Fibroblast of mammary gland (primary cell): ENCODE results near the gene BMERB1.
"Not testable (repeated sequence)": the region's sequence is repeated elsewhere in the genome, so short reads cannot be mapped to it uniquely, and the experiment has no call there.

Source experiments
- DNase-seq: peaks from one replicate; pipeline ENCODE4 v3.0.0-alpha.2; 2010; ENCODE audit warnings: low read depth
- H3K4me3 ChIP-seq: 2 replicates; pipeline ENCODE4 v1.5.1; 2011; ENCODE audit warnings: low read depth, mild to moderate bottlenecking, low read length, moderate library complexity; ENCODE audit not compliant: control insufficient read depth
- TF ChIP-seq, protein P1 (sequence below): conservative IDR thresholded peaks from 2 replicates; pipeline ENCODE4 v1.5.1; 2011; ENCODE audit warnings: low read depth, low read length, inconsistent platforms; ENCODE audit not compliant: control insufficient read depth, insufficient read depth

The BMERB1 gene

GRCh38 chr16:15539197-15539596, 104.8 kb downstream of the BMERB1 start:
- TF ChIP-seq, protein P1, sequence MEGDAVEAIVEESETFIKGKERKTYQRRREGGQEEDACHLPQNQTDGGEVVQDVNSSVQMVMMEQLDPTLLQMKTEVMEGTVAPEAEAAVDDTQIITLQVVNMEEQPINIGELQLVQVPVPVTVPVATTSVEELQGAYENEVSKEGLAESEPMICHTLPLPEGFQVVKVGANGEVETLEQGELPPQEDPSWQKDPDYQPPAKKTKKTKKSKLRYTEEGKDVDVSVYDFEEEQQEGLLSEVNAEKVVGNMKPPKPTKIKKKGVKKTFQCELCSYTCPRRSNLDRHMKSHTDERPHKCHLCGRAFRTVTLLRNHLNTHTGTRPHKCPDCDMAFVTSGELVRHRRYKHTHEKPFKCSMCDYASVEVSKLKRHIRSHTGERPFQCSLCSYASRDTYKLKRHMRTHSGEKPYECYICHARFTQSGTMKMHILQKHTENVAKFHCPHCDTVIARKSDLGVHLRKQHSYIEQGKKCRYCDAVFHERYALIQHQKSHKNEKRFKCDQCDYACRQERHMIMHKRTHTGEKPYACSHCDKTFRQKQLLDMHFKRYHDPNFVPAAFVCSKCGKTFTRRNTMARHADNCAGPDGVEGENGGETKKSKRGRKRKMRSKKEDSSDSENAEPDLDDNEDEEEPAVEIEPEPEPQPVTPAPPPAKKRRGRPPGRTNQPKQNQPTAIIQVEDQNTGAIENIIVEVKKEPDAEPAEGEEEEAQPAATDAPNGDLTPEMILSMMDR: no peak
- no peak overlapping the region for H3K4me3 ChIP-seq
- DNase-seq: no peak

DNA sequence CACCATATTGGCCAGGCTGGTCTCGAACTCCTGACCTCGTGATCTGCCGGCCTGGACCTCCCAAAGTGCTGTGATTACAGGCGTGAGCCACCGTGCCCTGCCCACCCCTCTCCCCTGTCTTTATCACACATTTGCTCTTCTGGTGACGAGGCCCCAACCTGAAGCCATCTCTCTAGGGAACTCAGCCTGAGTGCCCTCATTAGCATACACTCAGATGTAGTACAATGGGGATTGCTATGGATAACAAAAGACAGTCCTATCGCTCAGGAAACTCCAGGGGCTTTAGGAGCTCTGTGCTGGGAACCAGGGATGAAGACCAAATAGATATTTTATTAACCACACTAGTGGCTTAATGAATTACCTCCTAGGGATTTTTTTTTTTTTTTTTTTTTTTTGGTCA, 107.9 kb downstream of the BMERB1 start:
- DNase-seq: no peak
- H3K4me3 ChIP-seq: no peak overlapping the region
- TF ChIP-seq, protein P1: no peak

DNA sequence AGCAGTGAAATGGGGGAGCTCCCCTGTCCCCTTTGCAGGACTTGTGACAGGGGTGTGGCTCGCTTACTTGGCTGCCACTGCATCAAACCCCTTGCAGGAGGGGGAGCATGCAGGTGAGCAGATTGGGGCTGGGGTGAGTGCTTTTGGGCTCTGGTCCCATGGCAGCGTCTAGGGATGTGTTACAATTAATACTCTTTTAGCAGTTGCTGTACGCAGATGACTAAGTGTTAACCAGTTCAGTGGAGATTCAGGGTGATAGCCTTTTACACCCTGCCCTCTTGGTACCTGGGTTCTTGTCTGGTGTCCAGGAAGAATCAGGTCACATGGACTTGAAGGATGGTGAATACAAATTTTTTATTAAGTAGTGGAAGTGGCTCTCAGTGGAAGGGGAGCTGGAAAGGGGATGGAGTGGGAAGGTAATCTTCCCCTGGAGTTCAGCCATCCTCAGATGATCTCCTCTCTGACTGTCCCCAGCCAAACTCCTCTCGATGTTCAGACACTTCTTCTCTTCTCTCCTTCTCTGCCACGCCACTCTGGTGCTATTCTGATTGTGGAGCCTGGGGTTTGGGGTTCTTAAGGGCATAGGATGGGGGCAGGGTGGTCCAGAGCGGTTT, 108.5 kb downstream of the BMERB1 start:
- no peak overlapping the region for H3K4me3 ChIP-seq
- no peak for DNase-seq
- TF ChIP-seq, protein P1: no peak

GRCh38 chr16:15544405-15544804, 110.0 kb downstream of the BMERB1 start:
- H3K4me3 ChIP-seq: no peak overlapping the region
- DNase-seq: no peak
- TF ChIP-seq, protein P1: no peak

- TF ChIP-seq, protein P1: no peak
- DNase-seq: no peak
- H3K4me3 ChIP-seq: no peak overlapping the region
Observed at GRCh38 chr16:15545544-15545943, 111.2 kb downstream of the BMERB1 start.

- DNase-seq, H3K4me3 ChIP-seq: not testable (repeated sequence)
Observed at GRCh38 chr16:15547072-15547767, 112.8 kb downstream of the BMERB1 start.

GRCh38 chr16:15547768-15548096, 113.3 kb downstream of the BMERB1 start:
- H3K4me3 ChIP-seq: no peak overlapping the region
- no peak for DNase-seq
- TF ChIP-seq, protein P1: no peak
